Ovary (tissue), 3 donors: ENCODE results near the gene DPPA4.

Experiments used
- CTCF ChIP-seq, 3 donors: fragments of 450-650 bp in 2 of 3; fragments of 200-600 bp in 1 of 3; IDR thresholded peaks; one replicate each; pipeline versions ENCODE4 v1.5.1 to v1.8.0; 2016 to 2022; ENCODE audit warnings: antibody characterized with exemption in 3 of 3, mild to moderate bottlenecking in 1 of 3
- POLR2A ChIP-seq: fragments of 450-650 bp; IDR thresholded peaks from one replicate; pipeline ENCODE4 v1.6.1; 2017; ENCODE audit warnings: antibody characterized with exemption, mild to moderate bottlenecking, moderate library complexity
- donor health status: DM: no; HTN: no; CAD: no.

- TF ChIP-seq POLR2A (no peak), CTCF (IDR thresholded peaks at IDR 0.05) (no peak)
These were observed 11.7 kb downstream of the DPPA4 start for GRCh38 chr3:109325657-109326056.
